Activated CD4-positive, alpha-beta T cell treated with anti-CD3 and anti-CD28 coated beads, Interleukin-2, amount 10 ng/mL, durations not matched to agents 7 days and 5 days (primary cell): Measurements from ENCODE around the gene CTU2. TPM values are rescaled to one million over a fixed set of nuclear protein-coding genes. Genes with fewer than 3 reads are reported as not detected.

Experiments
- CTCF ChIA-PET: fragments of 350-600 bp; sonication (Branson Sonifier 250); formaldehyde crosslinking; loops from one replicate; lab custom pipeline; 2021; ENCODE audit warnings: antibody characterized with exemption; lab: Charles Lee
- POLR2A ChIA-PET: fragments of 350-600 bp; sonication (Branson Sonifier 250); formaldehyde crosslinking; loops from one replicate; lab custom pipeline; 2021; ENCODE audit warnings: antibody characterized with exemption; lab: Charles Lee
- DNase-seq: peaks from one replicate; pipeline ENCODE4 v3.0.0-alpha.2; 2020
- H3K27ac Mint-ChIP-seq: one replicate; pipeline ENCODE4 v1.8.0; 2021; ENCODE audit warnings: mild to moderate bottlenecking, moderate library complexity, mixed read lengths
- H3K27me3 Mint-ChIP-seq: one replicate; pipeline ENCODE4 v1.8.0; 2021; ENCODE audit warnings: mixed read lengths
- H3K36me3 Mint-ChIP-seq: one replicate; pipeline ENCODE4 v1.8.0; 2021; ENCODE audit warnings: low read depth, mixed read lengths
- H3K4me1 Mint-ChIP-seq: one replicate; pipeline ENCODE4 v1.8.0; 2021; ENCODE audit warnings: mixed read lengths
- H3K4me3 Mint-ChIP-seq: one replicate; pipeline ENCODE4 v1.8.0; 2021; ENCODE audit warnings: mild to moderate bottlenecking, moderate library complexity, mixed read lengths
- H3K9me3 Mint-ChIP-seq: one replicate; pipeline ENCODE4 v1.8.0; 2021; ENCODE audit warnings: mixed read lengths
- total RNA-seq, 2 experiments: library from RNA; stranded (reverse); gene quantifications; one replicate each; pipeline ENCODE4 v1.2.3, GENCODE V29; 2021

CTU2 gene
- total RNA-seq, 2 experiments from 2014 or later = 20.5 to 27.2 TPM

GRCh38 chr16:88732172-88732960 lies 26.1 kb downstream of the CTU2 start:
- Mint-ChIP-seq H3K9me3 (no peaks in the 10 kb centered on the region), H3K27me3 (no peaks in the 10 kb centered on the region), H3K4me3 (no peak overlapping the region), H3K4me1 (peaks cover 5% of the 10 kb centered on the region), H3K36me3 (peaks cover 18% of the 10 kb centered on the region), H3K27ac (no peak overlapping the region)
- DNase-seq = no peak
- CTCF ChIA-PET = interaction anchor here (1.5 kb wide), 1 partner anchor 11 kb away, joined by 7 read pairs; no protein-coding TSS in a partner anchor
- POLR2A ChIA-PET = no interaction called here

GRCh38 chr16:88732961-88733294 lies 26.6 kb downstream of the CTU2 start:
- ChIA-PET POLR2A (no interaction called here), CTCF (interaction anchor here (1.5 kb wide), 1 partner anchor 10 kb away, joined by 7 read pairs; no protein-coding TSS in a partner anchor)
- peaks cover 5% of the 10 kb centered on the region for H3K4me1 Mint-ChIP-seq
- H3K27me3 Mint-ChIP-seq = no peaks in the 10 kb centered on the region
- DNase-seq = no peak
- peaks cover 15% of the 10 kb centered on the region for H3K36me3 Mint-ChIP-seq
- no peaks in the 10 kb centered on the region for H3K9me3 Mint-ChIP-seq
- H3K27ac Mint-ChIP-seq = no peak overlapping the region
- no peak overlapping the region for H3K4me3 Mint-ChIP-seq

- Mint-ChIP-seq H3K9me3 (no peaks in the 10 kb centered on the region), H3K27me3 (no peaks in the 10 kb centered on the region), H3K27ac (no peak overlapping the region), H3K36me3 (peaks cover 15% of the 10 kb centered on the region), H3K4me3 (no peak overlapping the region), H3K4me1 (peaks cover 5% of the 10 kb centered on the region)
- DNase-seq = no peak
- ChIA-PET CTCF (interaction anchor here (1.5 to 1.6 kb wide), 2 partner anchors 9 to 17 kb away, joined by 4 to 7 read pairs; no protein-coding TSS in a partner anchor), POLR2A (no interaction called here)
These were observed 27.5 kb downstream of the CTU2 start for GRCh38 chr16:88733630-88734360.

GRCh38 chr16:88734361-88734728 lies 28.0 kb downstream of the CTU2 start:
- H3K4me1 Mint-ChIP-seq = peaks cover 5% of the 10 kb centered on the region
- ChIA-PET CTCF (interaction anchor here (1.6 kb wide), 1 partner anchor 17 kb away, joined by 4 read pairs; no protein-coding TSS in a partner anchor), POLR2A (no interaction called here)
- no peak for DNase-seq
- H3K4me3 Mint-ChIP-seq = no peak overlapping the region
- no peaks in the 10 kb centered on the region for H3K9me3 Mint-ChIP-seq
- H3K27me3 Mint-ChIP-seq = no peaks in the 10 kb centered on the region
- H3K27ac Mint-ChIP-seq = no peak overlapping the region
- H3K36me3 Mint-ChIP-seq = peaks cover 15% of the 10 kb centered on the region

GRCh38 chr16:88735121-88735520 lies 28.8 kb downstream of the CTU2 start:
- DNase-seq = no peak
- CTCF ChIA-PET = interaction anchor here (0.9 to 1.6 kb wide), 2 partner anchors 18 to 432 kb away, joined by 3 to 4 read pairs; no protein-coding TSS in a partner anchor

GRCh38 chr16:88735616-88736015 lies 29.3 kb downstream of the CTU2 start:
- no peak overlapping the region for H3K4me3 Mint-ChIP-seq
- no peaks in the 10 kb centered on the region for H3K9me3 Mint-ChIP-seq
- no peak overlapping the region for H3K27ac Mint-ChIP-seq
- no peak for DNase-seq
- H3K36me3 Mint-ChIP-seq = peaks cover 15% of the 10 kb centered on the region
- peaks cover 5% of the 10 kb centered on the region for H3K4me1 Mint-ChIP-seq
- H3K27me3 Mint-ChIP-seq = no peaks in the 10 kb centered on the region
- ChIA-PET POLR2A (no interaction called here), CTCF (interaction anchor here (0.6 to 2.7 kb wide), 5 partner anchors 18 to 432 kb away, joined by 3 to 11 read pairs (median 4); partner anchors contain the start of gene APRT)

More at GRCh38 chr16:88735121-88735520, 28.8 kb downstream of the CTU2 start:
- H3K9me3 Mint-ChIP-seq = no peaks in the 10 kb centered on the region
- H3K4me3 Mint-ChIP-seq = no peak overlapping the region
- no peaks in the 10 kb centered on the region for H3K27me3 Mint-ChIP-seq
- POLR2A ChIA-PET = no interaction called here
- peaks cover 5% of the 10 kb centered on the region for H3K4me1 Mint-ChIP-seq
- H3K27ac Mint-ChIP-seq = no peak overlapping the region
- peaks cover 15% of the 10 kb centered on the region for H3K36me3 Mint-ChIP-seq

GRCh38 chr16:88736088-88736487 lies 29.8 kb downstream of the CTU2 start:
- no peak overlapping the region for H3K4me3 Mint-ChIP-seq
- CTCF ChIA-PET = interaction anchor here (0.6 to 2.7 kb wide), 7 partner anchors 10 to 431 kb away, joined by 3 to 26 read pairs (median 6); partner anchors contain the start of gene APRT
- POLR2A ChIA-PET = no interaction called here
- peaks cover 14% of the 10 kb centered on the region for H3K36me3 Mint-ChIP-seq
- H3K27me3 Mint-ChIP-seq = no peaks in the 10 kb centered on the region
- H3K27ac Mint-ChIP-seq = no peak overlapping the region
- peaks cover 3% of the 10 kb centered on the region for H3K4me1 Mint-ChIP-seq
- DNase-seq = no peak
- H3K9me3 Mint-ChIP-seq = no peaks in the 10 kb centered on the region

GRCh38 chr16:88736496-88736895 lies 30.2 kb downstream of the CTU2 start:
- ChIA-PET POLR2A (interaction anchor here (0.6 kb wide), 1 partner anchor 441 kb away, joined by 3 read pairs; no protein-coding TSS in a partner anchor), CTCF (interaction anchor here (1.0 to 2.7 kb wide), 21 partner anchors 10 to 481 kb away, joined by 3 to 27 read pairs (median 6); partner anchors contain the start of genes APRT, CTU2, RNF166 and ZC3H18)
- H3K27me3 Mint-ChIP-seq = no peaks in the 10 kb centered on the region
- H3K36me3 Mint-ChIP-seq = peaks cover 14% of the 10 kb centered on the region
- DNase-seq = no peak
- no peak overlapping the region for H3K4me3 Mint-ChIP-seq
- H3K27ac Mint-ChIP-seq = no peak overlapping the region
- no peaks in the 10 kb centered on the region for H3K9me3 Mint-ChIP-seq
- H3K4me1 Mint-ChIP-seq = no peaks in the 10 kb centered on the region

- DNase-seq = peak; percentile 78
- H3K4me3 Mint-ChIP-seq = no peak overlapping the region
- CTCF ChIA-PET = interaction anchor here (0.6 to 2.7 kb wide), 40 partner anchors 9 to 480 kb away, joined by 3 to 27 read pairs (median 5); partner anchors contain the start of genes APRT, CTU2, PIEZO1 and RNF166
- H3K4me1 Mint-ChIP-seq = no peaks in the 10 kb centered on the region
- no peaks in the 10 kb centered on the region for H3K27me3 Mint-ChIP-seq
- peaks cover 12% of the 10 kb centered on the region for H3K36me3 Mint-ChIP-seq
- H3K27ac Mint-ChIP-seq = no peak overlapping the region
- POLR2A ChIA-PET = no interaction called here
- no peaks in the 10 kb centered on the region for H3K9me3 Mint-ChIP-seq
These were observed 31.2 kb downstream of the CTU2 start for GRCh38 chr16:88737298-88738150.

GRCh38 chr16:88738151-88739084 lies 32.1 kb downstream of the CTU2 start:
- DNase-seq = no peak
- peaks cover 3% of the 10 kb centered on the region for H3K4me1 Mint-ChIP-seq
- H3K4me3 Mint-ChIP-seq = no peak overlapping the region
- ChIA-PET CTCF (interaction anchor here (0.6 to 2.7 kb wide), 27 partner anchors 8 to 469 kb away, joined by 3 to 27 read pairs (median 5); partner anchors contain the start of genes APRT, CTU2 and RNF166), POLR2A (no interaction called here)
- H3K9me3 Mint-ChIP-seq = no peaks in the 10 kb centered on the region
- H3K27ac Mint-ChIP-seq = no peak overlapping the region
- no peaks in the 10 kb centered on the region for H3K27me3 Mint-ChIP-seq
- peaks cover 12% of the 10 kb centered on the region for H3K36me3 Mint-ChIP-seq
